ENCODE data around the gene NPTXR.

DNA sequence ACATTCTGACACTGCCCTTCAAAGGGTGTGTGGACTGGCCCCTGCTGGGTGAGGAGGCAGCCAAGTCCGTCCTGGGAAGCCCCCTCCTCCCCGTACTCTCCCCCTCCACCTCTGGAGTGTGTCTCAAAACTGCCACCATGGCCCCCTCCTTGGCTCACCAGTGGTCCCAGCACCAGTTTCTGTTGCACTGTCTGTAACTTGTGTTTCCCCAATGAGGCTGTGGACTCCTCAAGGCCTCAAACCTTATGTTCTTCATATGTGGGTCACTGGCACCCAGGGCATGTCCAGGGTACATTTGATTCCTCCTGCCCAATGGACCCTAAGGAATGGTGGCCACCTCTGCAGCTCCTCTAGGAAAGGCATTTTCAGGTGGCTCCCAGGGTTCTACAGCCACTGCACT, 6.6 kb upstream of the NPTXR start:
- TF ChIP-seq, protein P1, sequence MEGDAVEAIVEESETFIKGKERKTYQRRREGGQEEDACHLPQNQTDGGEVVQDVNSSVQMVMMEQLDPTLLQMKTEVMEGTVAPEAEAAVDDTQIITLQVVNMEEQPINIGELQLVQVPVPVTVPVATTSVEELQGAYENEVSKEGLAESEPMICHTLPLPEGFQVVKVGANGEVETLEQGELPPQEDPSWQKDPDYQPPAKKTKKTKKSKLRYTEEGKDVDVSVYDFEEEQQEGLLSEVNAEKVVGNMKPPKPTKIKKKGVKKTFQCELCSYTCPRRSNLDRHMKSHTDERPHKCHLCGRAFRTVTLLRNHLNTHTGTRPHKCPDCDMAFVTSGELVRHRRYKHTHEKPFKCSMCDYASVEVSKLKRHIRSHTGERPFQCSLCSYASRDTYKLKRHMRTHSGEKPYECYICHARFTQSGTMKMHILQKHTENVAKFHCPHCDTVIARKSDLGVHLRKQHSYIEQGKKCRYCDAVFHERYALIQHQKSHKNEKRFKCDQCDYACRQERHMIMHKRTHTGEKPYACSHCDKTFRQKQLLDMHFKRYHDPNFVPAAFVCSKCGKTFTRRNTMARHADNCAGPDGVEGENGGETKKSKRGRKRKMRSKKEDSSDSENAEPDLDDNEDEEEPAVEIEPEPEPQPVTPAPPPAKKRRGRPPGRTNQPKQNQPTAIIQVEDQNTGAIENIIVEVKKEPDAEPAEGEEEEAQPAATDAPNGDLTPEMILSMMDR (IDR thresholded peaks at IDR 0.05): no peak
- TF ChIP-seq POLR2A (IDR thresholded peaks at IDR 0.05): no peak
